WTC11 (cell line): ENCODE data around the gene SLC48A1.

Experiments used
- MYBL2 ChIP-seq: sonication (generic); formaldehyde crosslinking; IDR thresholded peaks from 2 replicates; pipeline ENCODE4 v1.8.1; 2023; ENCODE audit warnings: mild to moderate bottlenecking, moderate library complexity, missing genetic modification reagents
- NR2C2 ChIP-seq: sonication (generic); formaldehyde crosslinking; IDR thresholded peaks from 2 replicates; pipeline ENCODE4 v1.8.0; 2022; ENCODE audit warnings: mild to moderate bottlenecking, missing genetic modification reagents
- TF ChIP-seq, protein P1 (sequence below): fragments of 200-600 bp; IDR thresholded peaks from 2 replicates; pipeline ENCODE4 v1.8.0; 2022; ENCODE audit warnings: antibody characterized with exemption

- TF ChIP-seq, protein P1, sequence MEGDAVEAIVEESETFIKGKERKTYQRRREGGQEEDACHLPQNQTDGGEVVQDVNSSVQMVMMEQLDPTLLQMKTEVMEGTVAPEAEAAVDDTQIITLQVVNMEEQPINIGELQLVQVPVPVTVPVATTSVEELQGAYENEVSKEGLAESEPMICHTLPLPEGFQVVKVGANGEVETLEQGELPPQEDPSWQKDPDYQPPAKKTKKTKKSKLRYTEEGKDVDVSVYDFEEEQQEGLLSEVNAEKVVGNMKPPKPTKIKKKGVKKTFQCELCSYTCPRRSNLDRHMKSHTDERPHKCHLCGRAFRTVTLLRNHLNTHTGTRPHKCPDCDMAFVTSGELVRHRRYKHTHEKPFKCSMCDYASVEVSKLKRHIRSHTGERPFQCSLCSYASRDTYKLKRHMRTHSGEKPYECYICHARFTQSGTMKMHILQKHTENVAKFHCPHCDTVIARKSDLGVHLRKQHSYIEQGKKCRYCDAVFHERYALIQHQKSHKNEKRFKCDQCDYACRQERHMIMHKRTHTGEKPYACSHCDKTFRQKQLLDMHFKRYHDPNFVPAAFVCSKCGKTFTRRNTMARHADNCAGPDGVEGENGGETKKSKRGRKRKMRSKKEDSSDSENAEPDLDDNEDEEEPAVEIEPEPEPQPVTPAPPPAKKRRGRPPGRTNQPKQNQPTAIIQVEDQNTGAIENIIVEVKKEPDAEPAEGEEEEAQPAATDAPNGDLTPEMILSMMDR = no peak
- TF ChIP-seq MYBL2 (CRISPR knock-in tag) = no peak
- no peak for TF ChIP-seq NR2C2
Observed at GRCh38 chr12:47801170-47801903, 28.3 kb downstream of the SLC48A1 start.
